ENCODE results near the gene LAYN. TPM values are rescaled to one million over a fixed set of nuclear protein-coding genes. Genes with fewer than 3 reads are reported as not detected.
A peak's percentile ranks its signal among the peaks of the same experiment; 100 is the strongest.

LAYN gene
- total RNA-seq, 1 donor from 2014 or later, result 3.8 TPM

DNA sequence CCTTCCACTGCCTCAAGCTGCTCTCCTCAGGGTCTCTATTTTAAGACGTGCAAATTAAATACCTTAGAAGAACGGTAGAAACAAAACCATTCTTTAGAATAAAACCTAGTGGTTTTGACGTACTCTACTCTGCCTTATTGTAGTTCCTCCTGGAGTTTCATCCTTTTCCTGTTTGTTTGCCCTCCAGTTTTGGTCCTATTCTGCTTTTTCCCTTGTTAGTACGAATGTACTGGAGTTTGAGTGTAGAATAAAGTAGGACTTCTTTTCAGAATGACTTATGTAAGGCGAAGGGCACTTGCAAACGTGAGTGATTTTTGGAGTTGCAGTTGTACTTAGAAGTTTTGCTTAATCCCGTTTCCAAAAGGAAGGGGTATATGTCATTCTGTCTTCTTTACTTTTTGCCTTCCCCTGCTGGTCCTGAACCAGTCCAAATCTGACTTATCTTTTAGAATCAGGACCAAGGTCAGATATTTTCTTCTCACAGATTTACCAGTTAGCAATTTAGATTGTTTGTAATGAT, 63.2 kb downstream of the LAYN start:
- TF ChIP-seq, protein P1, sequence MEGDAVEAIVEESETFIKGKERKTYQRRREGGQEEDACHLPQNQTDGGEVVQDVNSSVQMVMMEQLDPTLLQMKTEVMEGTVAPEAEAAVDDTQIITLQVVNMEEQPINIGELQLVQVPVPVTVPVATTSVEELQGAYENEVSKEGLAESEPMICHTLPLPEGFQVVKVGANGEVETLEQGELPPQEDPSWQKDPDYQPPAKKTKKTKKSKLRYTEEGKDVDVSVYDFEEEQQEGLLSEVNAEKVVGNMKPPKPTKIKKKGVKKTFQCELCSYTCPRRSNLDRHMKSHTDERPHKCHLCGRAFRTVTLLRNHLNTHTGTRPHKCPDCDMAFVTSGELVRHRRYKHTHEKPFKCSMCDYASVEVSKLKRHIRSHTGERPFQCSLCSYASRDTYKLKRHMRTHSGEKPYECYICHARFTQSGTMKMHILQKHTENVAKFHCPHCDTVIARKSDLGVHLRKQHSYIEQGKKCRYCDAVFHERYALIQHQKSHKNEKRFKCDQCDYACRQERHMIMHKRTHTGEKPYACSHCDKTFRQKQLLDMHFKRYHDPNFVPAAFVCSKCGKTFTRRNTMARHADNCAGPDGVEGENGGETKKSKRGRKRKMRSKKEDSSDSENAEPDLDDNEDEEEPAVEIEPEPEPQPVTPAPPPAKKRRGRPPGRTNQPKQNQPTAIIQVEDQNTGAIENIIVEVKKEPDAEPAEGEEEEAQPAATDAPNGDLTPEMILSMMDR (conservative IDR thresholded peaks at IDR 0.05), result no peak
- Mint-ChIP-seq H3K4me1 (peaks cover 30% of the 10 kb centered on the region), H3K9me3 (no peaks in the 10 kb centered on the region), H3K27me3 (ENCODE audit: low read depth) (peaks cover under 1% of the 10 kb centered on the region), H3K27ac (ENCODE audit: unreplicated experiment) (peak overlapping the region; percentile 97), H3K4me3 (peak overlapping the region; percentile 98), H3K36me3 (ENCODE audit: low read depth) (no peaks in the 10 kb centered on the region)
- DNase-seq (ENCODE audit: low read depth, low spot score), result no peak

DNA sequence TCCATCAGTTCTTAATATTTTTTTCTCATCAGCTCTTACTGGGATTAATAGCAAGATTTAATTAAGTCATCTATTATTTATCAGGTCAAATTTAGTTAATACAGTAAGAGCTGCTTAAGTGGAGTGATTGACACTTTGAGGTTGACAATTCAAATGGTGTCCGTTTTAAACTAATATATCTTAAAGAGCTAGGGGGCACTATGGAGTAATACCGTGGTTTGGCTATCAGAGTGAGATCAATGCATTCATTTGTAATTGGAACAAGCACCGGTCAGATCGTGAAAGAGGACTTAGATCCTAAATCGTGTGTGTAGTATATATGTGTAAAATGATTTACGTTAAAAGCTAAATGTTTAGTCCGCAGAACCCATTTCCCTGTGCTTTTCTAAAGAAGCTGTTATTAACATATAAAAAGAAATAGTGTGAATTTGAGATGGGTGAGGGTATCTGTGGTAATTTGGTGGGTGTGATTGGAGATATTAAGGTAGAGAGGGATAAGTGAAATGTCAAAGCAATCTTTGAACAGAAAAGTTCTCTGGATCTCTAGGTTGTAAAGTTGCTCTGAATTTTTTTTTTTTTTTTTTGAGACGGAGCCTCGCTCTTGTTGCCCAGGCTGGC, 64.0 kb downstream of the LAYN start:
- no peak for DNase-seq (ENCODE audit: low read depth, low spot score)
- peak overlapping the region; percentile 98 for H3K4me3 Mint-ChIP-seq
- peaks cover 30% of the 10 kb centered on the region for H3K4me1 Mint-ChIP-seq
- no peaks in the 10 kb centered on the region for H3K9me3 Mint-ChIP-seq
- TF ChIP-seq, protein P1 (conservative IDR thresholded peaks at IDR 0.05), result peak; percentile 76
- no peak overlapping the region for H3K27ac Mint-ChIP-seq (ENCODE audit: unreplicated experiment)
- H3K36me3 Mint-ChIP-seq (ENCODE audit: low read depth), result no peaks in the 10 kb centered on the region
- H3K27me3 Mint-ChIP-seq (ENCODE audit: low read depth), result no peaks in the 10 kb centered on the region

DNA sequence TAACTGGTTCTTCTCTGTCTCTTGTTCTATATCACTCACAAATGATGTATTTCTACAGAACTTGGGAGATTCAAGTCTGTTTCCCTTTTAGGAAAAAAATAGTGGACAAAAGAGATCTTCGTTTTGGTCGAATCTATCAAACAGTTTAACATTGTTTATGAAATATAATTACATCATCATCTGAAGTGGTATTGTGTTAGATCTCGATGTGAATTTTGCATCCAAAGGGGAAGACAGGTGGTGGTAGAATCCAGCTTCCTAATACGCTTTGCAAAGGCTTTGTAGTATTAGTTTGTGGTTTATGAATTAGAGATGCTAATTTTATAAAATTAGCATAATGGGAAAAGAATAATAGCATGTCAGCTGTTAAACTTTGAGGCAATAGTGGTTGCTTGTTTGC, 65.2 kb downstream of the LAYN start:
- TF ChIP-seq, protein P1 (conservative IDR thresholded peaks at IDR 0.05), result no peak
- DNase-seq (ENCODE audit: low read depth, low spot score), result no peak
- H3K27ac Mint-ChIP-seq (ENCODE audit: unreplicated experiment), result no peak overlapping the region
- peaks cover 30% of the 10 kb centered on the region for H3K4me1 Mint-ChIP-seq
- no peak overlapping the region for H3K4me3 Mint-ChIP-seq
- no peaks in the 10 kb centered on the region for H3K36me3 Mint-ChIP-seq (ENCODE audit: low read depth)
- H3K9me3 Mint-ChIP-seq, result no peaks in the 10 kb centered on the region
- no peaks in the 10 kb centered on the region for H3K27me3 Mint-ChIP-seq (ENCODE audit: low read depth)

DNA sequence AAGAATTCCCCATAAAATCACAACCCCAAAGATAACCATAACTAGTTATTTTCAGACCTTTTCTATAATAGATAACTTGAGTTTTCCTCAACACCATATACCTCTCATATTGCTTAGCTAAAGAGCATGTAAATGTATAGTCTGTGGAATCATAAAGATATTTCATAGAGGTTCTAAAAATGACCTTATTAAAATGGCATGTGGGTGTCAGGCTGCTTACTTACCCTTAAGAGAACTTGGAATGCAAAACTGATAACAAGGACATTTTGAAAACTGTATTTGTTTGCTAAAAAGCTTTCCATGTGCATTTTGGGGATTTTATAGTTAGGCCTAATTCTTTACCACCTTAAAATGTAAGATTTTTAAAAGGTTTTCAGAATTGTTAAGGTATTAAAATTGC, 66.5 kb downstream of the LAYN start:
- Mint-ChIP-seq H3K4me3 (no peak overlapping the region), H3K4me1 (peaks cover 25% of the 10 kb centered on the region), H3K36me3 (ENCODE audit: low read depth) (no peaks in the 10 kb centered on the region), H3K27me3 (ENCODE audit: low read depth) (no peaks in the 10 kb centered on the region), H3K27ac (ENCODE audit: unreplicated experiment) (no peak overlapping the region), H3K9me3 (no peaks in the 10 kb centered on the region)
- DNase-seq (ENCODE audit: low read depth, low spot score), result no peak
- TF ChIP-seq, protein P1 (conservative IDR thresholded peaks at IDR 0.05), result no peak

DNA sequence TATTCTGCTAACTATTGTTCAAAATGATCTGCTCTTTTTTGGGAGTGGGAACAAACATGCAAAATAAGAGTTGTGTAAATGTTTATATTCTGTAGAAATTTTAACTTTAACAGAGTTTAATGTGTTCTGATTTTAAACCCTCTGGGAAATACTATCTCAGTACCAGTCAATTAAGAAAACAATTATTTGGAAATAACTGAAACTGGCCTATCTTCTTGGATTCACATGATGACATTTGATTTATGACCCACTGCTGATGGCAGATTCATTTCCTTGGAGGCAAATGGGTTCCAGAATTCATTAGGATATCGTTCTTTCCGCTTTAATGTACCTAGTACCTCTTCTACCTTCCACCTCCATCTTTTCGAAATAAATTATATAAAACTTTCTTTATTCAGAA, 67.2 kb downstream of the LAYN start:
- no peak overlapping the region for H3K27ac Mint-ChIP-seq (ENCODE audit: unreplicated experiment)
- TF ChIP-seq, protein P1 (conservative IDR thresholded peaks at IDR 0.05), result no peak
- peaks cover 30% of the 10 kb centered on the region for H3K4me1 Mint-ChIP-seq
- no peaks in the 10 kb centered on the region for H3K9me3 Mint-ChIP-seq
- no peaks in the 10 kb centered on the region for H3K27me3 Mint-ChIP-seq (ENCODE audit: low read depth)
- no peaks in the 10 kb centered on the region for H3K36me3 Mint-ChIP-seq (ENCODE audit: low read depth)
- H3K4me3 Mint-ChIP-seq, result no peak overlapping the region
- DNase-seq (ENCODE audit: low read depth, low spot score), result no peak

Small RNAs within 50 kb of the gene (microRNA-seq; reads per million reads assigned to microRNA genes)
- gene MIR34B, result 10.7 reads per million, percentile 20 among the genes with 10 or more reads in this experiment
- gene MIR34C, result 188 reads per million, percentile 66 among the genes with 10 or more reads in this experiment

Other genes with a start within 250 kb of the LAYN start
- gene POU2AF3, start 242.2 kb upstream of the LAYN start, total RNA-seq, result 0.32 and 0.61 TPM in 2 replicates
- gene POU2AF1, start 161.4 kb upstream of the LAYN start, total RNA-seq, result not detected in 2 replicates
- not detected in 2 replicates for gene BTG4, start 28.3 kb upstream of the LAYN start, total RNA-seq
- not detected in 2 replicates for gene HOATZ, start 25.9 kb upstream of the LAYN start, total RNA-seq
- 21.8 and 24.7 TPM in 2 replicates for gene SIK2, start 61.7 kb downstream of the LAYN start, total RNA-seq
- gene PPP2R1B, start 225.7 kb downstream of the LAYN start, total RNA-seq, result 78.0 and 80.4 TPM in 2 replicates